GM12872 (cell line): Measurements from ENCODE around the gene SLAMF9.

Source experiments
- CTCF ChIP-seq: IDR thresholded peaks from 3 replicates; pipeline ENCODE4 v1.5.1; 2011; ENCODE audit warnings: low read depth, mild to moderate bottlenecking, low read length, moderate library complexity; ENCODE audit not compliant: insufficient read depth

SLAMF9 gene

DNA sequence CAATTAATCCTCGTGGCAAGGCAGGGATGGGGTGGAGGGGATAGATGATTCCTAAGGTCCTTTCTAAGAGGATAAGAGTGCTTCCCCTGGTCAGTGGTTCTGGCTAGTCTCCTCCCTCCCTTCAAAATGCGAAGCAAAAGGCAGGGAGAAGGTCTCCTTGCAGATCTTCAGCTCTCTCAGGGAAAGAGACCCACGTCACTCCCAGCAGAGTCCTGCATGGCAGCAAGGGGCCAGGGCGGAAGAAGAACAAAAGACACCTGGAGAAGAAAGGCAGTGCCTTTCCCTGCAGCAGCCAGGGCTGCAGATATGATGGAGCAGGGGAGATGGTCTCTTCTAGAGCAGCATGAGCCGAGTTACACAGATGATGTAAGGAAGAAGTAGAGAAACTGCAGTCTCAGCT is 29.6 kb upstream of the SLAMF9 start:
- no peak for TF ChIP-seq CTCF

DNA sequence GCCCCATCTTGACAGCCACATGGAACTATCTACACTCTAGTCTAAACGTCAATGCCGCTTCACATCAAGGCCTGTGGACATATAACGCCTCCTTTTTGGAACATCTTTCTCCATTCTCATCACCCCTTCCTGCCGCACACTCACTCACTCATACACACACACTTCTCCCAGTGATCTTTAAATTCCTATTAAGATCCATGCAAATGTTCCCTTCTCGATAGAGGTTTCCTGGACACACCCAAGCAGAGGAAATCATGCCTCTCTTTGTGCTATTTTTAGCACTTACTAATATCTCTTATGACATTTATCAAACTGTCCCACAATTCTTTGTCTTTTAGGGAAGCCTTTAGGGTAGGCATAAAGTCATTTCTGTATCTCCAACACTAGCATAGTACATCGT is 28.2 kb upstream of the SLAMF9 start:
- no peak for TF ChIP-seq CTCF

- no peak for TF ChIP-seq CTCF
Measured at GRCh38 chr1:159981351-159982055, 27.5 kb upstream of the SLAMF9 start.

DNA sequence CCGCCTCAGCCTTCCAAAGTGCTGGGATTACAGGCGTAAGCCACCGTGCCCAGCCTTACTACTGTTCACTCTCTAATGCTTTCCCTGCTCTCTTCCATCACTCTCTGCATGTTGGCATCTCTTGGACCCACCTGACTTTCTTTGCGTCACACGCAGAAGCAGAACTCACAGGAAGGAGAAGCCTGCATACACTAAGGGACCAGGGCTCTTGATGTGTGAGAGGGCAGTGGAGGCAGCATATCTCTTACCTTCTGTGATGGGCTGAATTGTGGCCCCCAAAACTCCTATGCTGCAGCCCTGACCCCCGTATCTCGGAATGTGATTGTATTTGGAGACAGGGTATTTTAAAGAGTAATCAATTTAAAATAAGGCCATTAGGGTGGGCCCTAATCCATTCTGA is 26.7 kb upstream of the SLAMF9 start:
- no peak for TF ChIP-seq CTCF

DNA sequence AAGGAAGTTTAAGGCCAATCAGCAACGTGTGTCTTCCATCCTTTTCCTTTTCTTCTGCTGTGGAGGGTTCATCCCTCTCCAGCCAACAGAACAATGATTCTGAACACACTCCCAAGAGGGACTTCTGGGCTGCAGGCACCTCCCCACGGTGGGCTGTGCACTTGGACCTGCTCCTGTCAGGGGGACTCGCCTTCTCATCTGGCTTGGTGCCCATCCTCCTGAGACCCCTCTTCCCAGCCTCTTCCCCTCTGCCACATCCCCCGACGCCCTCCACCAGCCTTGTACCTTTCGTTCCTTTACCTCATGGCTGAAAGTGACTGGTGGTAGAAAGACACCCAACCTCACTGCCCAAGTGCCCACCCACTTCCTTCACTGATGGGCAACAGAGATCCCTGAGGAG is 26.0 kb upstream of the SLAMF9 start:
- no peak for TF ChIP-seq CTCF

DNA sequence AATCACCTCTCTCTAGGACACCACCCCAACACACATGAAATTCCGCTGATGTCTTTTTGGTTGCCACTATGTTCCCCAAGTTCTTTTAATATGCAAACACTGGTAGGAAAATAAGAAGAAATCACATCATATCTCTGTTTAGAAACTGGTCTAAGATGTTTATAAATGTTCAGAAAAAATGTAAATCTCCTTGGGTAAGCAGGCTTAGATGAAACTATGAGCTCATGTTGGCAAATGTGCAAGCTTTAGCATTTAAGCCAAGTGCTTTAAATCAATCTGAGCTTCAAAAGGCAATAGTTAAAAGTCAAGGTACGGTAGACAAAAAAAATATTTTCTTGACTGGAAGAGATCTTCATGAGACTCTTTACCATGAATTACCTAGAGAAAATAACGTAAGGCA is 25.2 kb upstream of the SLAMF9 start:
- no peak for TF ChIP-seq CTCF

- no peak for TF ChIP-seq CTCF
Measured at GRCh38 chr1:159978107-159978398, 24.0 kb upstream of the SLAMF9 start.
